Fibroblast of the aortic adventitia (primary cell): ENCODE data around the gene WDR70. TPM values are rescaled to one million over a fixed set of nuclear protein-coding genes. Genes with fewer than 3 reads are reported as not detected.
"Not testable (repeated sequence)": the region's sequence is repeated elsewhere in the genome, so short reads cannot be mapped to it uniquely, and the experiment has no call there.

Experiments
- DNase-seq: peaks from one replicate; pipeline ENCODE4 v3.0.0-alpha.2; 2010; ENCODE audit warnings: low read depth
- H3K4me3 ChIP-seq: 2 replicates; pipeline ENCODE4 v1.5.1; 2011; ENCODE audit warnings: low read depth, mild to moderate bottlenecking, control low read depth, low read length, moderate library complexity
- small RNA-seq: library from RNA; depleted of rRNA; stranded (forward); fragments of <200 nt; gene quantifications from one replicate; pipeline ENCODE3, GENCODE V24; 2012
- total RNA-seq: library from RNA; depleted of rRNA; stranded (reverse); fragments of >200 nt; gene quantifications from 2 replicates; pipeline ENCODE4 v1.2.3, GENCODE V29; 2012; ENCODE audit warnings: low replicate concordance
- TF ChIP-seq, protein P1 (sequence below): IDR thresholded peaks from 2 replicates; pipeline ENCODE4 v1.5.1; 2011; ENCODE audit warnings: mild to moderate bottlenecking, low read length, control low read depth, inconsistent platforms; ENCODE audit not compliant: insufficient read depth

WDR70 gene
- total RNA-seq, 1 donor = 24.6 TPM

DNA sequence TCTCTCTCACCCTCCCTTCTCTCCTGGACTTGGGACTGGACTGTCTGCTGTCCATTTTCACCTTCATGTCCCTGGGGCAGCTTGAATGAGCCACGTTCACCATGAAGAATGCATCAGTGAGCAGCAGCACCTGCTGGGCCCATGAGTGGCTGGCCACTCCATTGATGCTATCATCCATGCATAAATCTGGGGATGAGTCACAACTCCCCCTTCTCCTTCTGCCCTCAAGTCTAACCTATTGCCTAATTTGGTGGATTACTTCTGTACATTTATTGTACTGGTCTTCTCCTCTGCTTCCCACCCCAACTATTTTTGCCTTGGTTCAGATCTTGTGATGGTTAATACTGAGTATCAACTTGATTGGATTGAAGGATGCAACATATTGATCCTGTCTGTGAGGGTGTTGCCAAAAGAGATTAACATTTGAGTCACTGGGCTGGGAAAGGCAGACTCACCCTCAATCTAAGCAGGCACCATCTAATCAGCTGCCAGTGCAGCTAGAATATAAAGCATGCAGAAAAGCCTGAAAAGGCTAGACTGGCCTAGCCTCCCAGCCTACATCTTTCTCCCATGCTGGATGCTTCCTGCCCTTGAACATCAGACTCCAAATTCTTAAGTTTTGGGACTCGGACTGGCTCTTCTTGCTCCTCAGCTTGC, 414.0 kb downstream of the WDR70 start:
- H3K4me3 ChIP-seq = no peak overlapping the region
- TF ChIP-seq, protein P1, sequence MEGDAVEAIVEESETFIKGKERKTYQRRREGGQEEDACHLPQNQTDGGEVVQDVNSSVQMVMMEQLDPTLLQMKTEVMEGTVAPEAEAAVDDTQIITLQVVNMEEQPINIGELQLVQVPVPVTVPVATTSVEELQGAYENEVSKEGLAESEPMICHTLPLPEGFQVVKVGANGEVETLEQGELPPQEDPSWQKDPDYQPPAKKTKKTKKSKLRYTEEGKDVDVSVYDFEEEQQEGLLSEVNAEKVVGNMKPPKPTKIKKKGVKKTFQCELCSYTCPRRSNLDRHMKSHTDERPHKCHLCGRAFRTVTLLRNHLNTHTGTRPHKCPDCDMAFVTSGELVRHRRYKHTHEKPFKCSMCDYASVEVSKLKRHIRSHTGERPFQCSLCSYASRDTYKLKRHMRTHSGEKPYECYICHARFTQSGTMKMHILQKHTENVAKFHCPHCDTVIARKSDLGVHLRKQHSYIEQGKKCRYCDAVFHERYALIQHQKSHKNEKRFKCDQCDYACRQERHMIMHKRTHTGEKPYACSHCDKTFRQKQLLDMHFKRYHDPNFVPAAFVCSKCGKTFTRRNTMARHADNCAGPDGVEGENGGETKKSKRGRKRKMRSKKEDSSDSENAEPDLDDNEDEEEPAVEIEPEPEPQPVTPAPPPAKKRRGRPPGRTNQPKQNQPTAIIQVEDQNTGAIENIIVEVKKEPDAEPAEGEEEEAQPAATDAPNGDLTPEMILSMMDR = no peak
- DNase-seq = peak; percentile 52

DNA sequence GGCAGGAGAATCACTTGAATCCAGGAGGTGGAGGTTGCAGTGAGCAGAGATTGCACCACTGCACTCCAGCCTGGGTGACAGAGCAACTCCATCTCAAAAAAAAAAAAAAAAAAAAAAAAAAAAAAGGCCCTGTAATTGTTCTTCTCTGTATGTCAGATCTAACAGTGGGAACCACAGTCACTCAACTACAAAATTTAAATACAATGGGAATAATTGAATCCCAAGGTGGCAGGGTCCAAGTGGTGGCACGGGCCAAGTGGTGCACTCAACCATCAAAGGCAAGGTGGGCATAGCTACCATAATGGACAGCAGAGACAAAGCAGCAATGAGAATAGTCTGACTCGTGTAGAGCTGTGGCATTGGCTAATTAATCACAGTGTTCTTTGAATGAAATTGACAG, 416.2 kb downstream of the WDR70 start:
- not testable (repeated sequence) for DNase-seq, H3K4me3 ChIP-seq

DNA sequence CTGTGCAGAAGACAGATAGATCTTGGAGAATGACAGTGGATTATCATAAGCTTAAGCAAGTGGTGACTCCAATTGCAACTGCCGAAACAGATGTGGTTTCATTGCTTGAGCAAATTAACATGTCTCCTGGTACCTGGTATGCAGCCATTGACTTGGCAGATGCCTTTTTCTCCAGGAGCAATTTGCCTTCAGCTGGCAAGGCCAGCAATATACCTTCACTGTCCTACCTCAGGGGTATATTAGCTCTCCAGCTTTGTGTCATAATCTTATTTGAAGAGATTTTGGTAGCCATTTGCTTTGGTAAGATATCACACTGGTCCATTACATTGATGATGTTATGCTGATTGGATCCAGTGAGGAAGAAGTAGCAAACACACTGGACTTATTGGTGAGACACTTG, 417.3 kb downstream of the WDR70 start:
- not testable (repeated sequence) for DNase-seq, H3K4me3 ChIP-seq

DNA sequence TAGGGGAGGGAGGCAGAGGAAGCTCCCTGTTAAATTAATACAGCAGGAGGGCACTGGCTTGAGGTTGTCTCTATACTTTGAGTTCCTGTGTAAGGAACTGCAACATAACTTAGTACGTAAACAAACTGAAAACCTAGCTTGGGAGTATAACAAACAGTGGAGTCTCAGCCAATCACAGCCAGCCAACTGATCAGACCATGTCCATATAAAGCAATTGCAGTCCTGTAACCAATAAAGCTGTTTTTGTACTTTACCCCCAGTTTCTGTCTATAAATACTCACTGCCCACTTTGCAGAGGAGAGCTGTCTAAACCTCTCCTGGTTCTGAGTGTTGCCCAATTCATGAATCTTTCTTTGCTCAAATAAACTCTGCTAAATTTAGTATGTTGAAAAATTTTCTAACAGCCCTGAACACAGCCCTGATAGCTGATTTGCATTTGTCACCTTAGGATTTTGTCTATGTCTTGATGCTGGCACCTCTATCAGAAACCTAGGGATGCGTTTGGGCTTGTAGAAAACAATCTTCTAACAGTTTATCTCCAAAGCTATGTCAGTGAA, 420.8 kb downstream of the WDR70 start:
- TF ChIP-seq, protein P1 = no peak
- no peak overlapping the region for H3K4me3 ChIP-seq
- DNase-seq = no peak

DNA sequence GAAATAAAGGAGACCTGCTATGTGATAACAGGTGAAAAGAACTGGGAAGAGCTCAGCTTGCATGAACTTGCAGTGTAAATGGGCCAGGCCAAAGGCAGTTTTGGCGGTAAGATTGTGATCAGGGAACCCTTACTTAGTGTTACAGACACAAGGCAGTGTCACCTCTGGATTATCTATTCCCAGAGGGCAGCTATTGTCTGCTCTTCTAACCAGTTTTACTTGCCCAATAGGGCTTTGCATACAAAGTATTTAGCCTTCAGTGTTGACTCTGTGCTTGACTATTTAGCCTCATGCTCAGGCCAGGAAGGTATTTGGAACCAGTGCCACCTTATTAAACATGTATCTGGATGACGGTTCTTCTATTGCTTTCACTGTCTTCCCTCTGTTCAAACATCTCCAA, 422.4 kb downstream of the WDR70 start:
- no peak for DNase-seq
- no peak overlapping the region for H3K4me3 ChIP-seq
- TF ChIP-seq, protein P1 = no peak

Small RNA genes within 50 kb of the gene (small RNA-seq; reads per million reads assigned to genes)
- gene RNU6-1190P (not detected), gene RNU6-484P (not detected)

Other genes starting within 250 kb of the WDR70 start
- 34.6 and 37.4 TPM in 2 replicates for gene CPLANE1, start 129.9 kb upstream of the WDR70 start, total RNA-seq
- 14.0 and 62.0 TPM in 2 replicates for gene NUP155, start 8.2 kb upstream of the WDR70 start, total RNA-seq